ENCODE measurements around the gene STARD3NL. TPM values are rescaled to one million over a fixed set of nuclear protein-coding genes. Genes with fewer than 3 reads are reported as not detected.

STARD3NL gene
- total RNA-seq, 4 donors from 2014 or later: 7.0 to 11.9 (median 8.6) TPM

GRCh38 chr7:38217672-38218071 is 39.6 kb downstream of the STARD3NL start:
- intact Hi-C loops (cut with DNase I; ENCODE audit: low total_unique reads): no loop called here
- DNase-seq (ENCODE audit: low spot score in 2 of 2): no peak
- 79 to 84% methylated on average over 2 of the region's 2 CpGs for WGBS, 2 donors
- H3K4me3 ChIP-seq (ENCODE audit: low read depth, poor library complexity, severe bottlenecking): no peak overlapping the region
- no peak for TF ChIP-seq CTCF (IDR thresholded peaks at IDR 0.05)
- no peak for TF ChIP-seq POLR2A (IDR thresholded peaks at IDR 0.05)

- intact Hi-C loops (cut with DNase I; ENCODE audit: low total_unique reads): loop anchor here (5.0 kb wide), 1 partner anchor 113 kb away; no protein-coding TSS in a partner anchor
- no peak for DNase-seq (ENCODE audit: low spot score in 2 of 2)
- H3K4me3 ChIP-seq (ENCODE audit: low read depth, poor library complexity, severe bottlenecking): no peak overlapping the region
- WGBS, 2 donors: 75 to 81% methylated on average over 3 of the region's 3 CpGs
- TF ChIP-seq POLR2A (IDR thresholded peaks at IDR 0.05) (no peak), CTCF (IDR thresholded peaks at IDR 0.05) (no peak)
Observed at GRCh38 chr7:38220452-38220851, 42.4 kb downstream of the STARD3NL start.

GRCh38 chr7:38222481-38223096 is 44.5 kb downstream of the STARD3NL start:
- no peak overlapping the region for H3K4me3 ChIP-seq (ENCODE audit: low read depth, poor library complexity, severe bottlenecking)
- intact Hi-C loops (cut with DNase I; ENCODE audit: low total_unique reads): loop anchor here (5.0 kb wide), 1 partner anchor 115 kb away; no protein-coding TSS in a partner anchor
- WGBS, 2 donors: 63 to 65% methylated on average over 5 of the region's 5 CpGs

GRCh38 chr7:38223306-38223705 is 45.3 kb downstream of the STARD3NL start:
- TF ChIP-seq POLR2A (IDR thresholded peaks at IDR 0.05): no peak
- no peak for TF ChIP-seq CTCF (IDR thresholded peaks at IDR 0.05)
- no peak overlapping the region for H3K4me3 ChIP-seq (ENCODE audit: low read depth, poor library complexity, severe bottlenecking)
- intact Hi-C loops (cut with DNase I; ENCODE audit: low total_unique reads): loop anchor here (5.0 kb wide), 1 partner anchor 116 kb away; no protein-coding TSS in a partner anchor
- WGBS, 2 donors: 90 to 91% methylated on average over 2 of the region's 2 CpGs
- DNase-seq (ENCODE audit: low spot score in 2 of 2): no peak

More at GRCh38 chr7:38222481-38223096, 44.5 kb downstream of the STARD3NL start:
- TF ChIP-seq POLR2A (IDR thresholded peaks at IDR 0.05): no peak
- peak in 1 of 3 donors; percentile 91 for TF ChIP-seq CTCF (IDR thresholded peaks at IDR 0.05)
- peak in 1 of 2 donors; percentile 26 for DNase-seq (ENCODE audit: low spot score in 2 of 2)

- WGBS, 2 donors: 85 to 89% methylated on average over 5 of the region's 5 CpGs
- H3K4me3 ChIP-seq (ENCODE audit: low read depth, poor library complexity, severe bottlenecking): no peak overlapping the region
- TF ChIP-seq POLR2A (IDR thresholded peaks at IDR 0.05) (no peak), CTCF (IDR thresholded peaks at IDR 0.05) (no peak)
- no peak for DNase-seq (ENCODE audit: low spot score in 2 of 2)
- intact Hi-C loops (cut with DNase I; ENCODE audit: low total_unique reads): loop anchor here (5.0 kb wide), 1 partner anchor 117 kb away; no protein-coding TSS in a partner anchor
Observed at GRCh38 chr7:38224392-38224791, 46.3 kb downstream of the STARD3NL start.
